K562 (cell line): ENCODE measurements around the gene PLCB1. TPM values are rescaled to one million over a fixed set of nuclear protein-coding genes. Genes with fewer than 3 reads are reported as not detected.

Source experiments
- ATAC-seq: fragments of 200-7000 bp; cut with Tn5 transposase; 3 replicates; pipeline ENCODE4 v1.9.1; 2020; ENCODE audit warnings: moderate library complexity
- BruUV-seq: library from RNA; stranded (reverse); fragments of 400-500 nt; replicated peaks from 2 replicates; lab custom pipeline; 2021; lab: Mats Ljungman, UMichigan
- CTCF ChIA-PET: fragments of 300-600 bp; formaldehyde crosslinking; extraction: SDS; loops from one replicate; lab custom pipeline; 2021; ENCODE audit warnings: low intra/inter-chr PET ratio; lab: Yijun Ruan, JAX
- POLR2A ChIA-PET: fragments of 300-600, 350-650 bp; sonication (Branson Sonifier 250); formaldehyde crosslinking; extraction: SDS; loops from one replicate; lab custom pipeline; 2021; ENCODE audit warnings: antibody characterized with exemption, inconsistent platforms; lab: Yijun Ruan, JAX
- DNase-seq, 4 experiments: peaks; one replicate each; pipeline versions ENCODE4 v3.0.0 to v3.0.0-alpha.2; 2011 to 2018; ENCODE audit warnings: low spot score in 3 of 4, mixed read lengths in 3 of 4; ENCODE audit errors: extremely low read depth in 1 of 4
- FAIRE-seq: peaks from 2 replicates; lab custom pipeline; 2011; peaks lifted over from hg19 to GRCh38; lab: Jason Lieb, UNC
- H2AFZ ChIP-seq: 2 replicates; pipeline ENCODE4 v1.6.0; 2011; ENCODE audit warnings: low read depth, low read length, control low read depth, inconsistent platforms
- H3K27ac ChIP-seq: fragments of 200-600 bp; 3 replicates; pipeline ENCODE4 v1.8.0; 2011; ENCODE audit warnings: low read depth, mild to moderate bottlenecking, control low read depth, inconsistent platforms, low read length, moderate library complexity, mixed read lengths; ENCODE audit errors: extremely low read depth
- H3K27me3 ChIP-seq, 2 experiments: fragments of 300-600 bp in 1 of 2; 2 replicates in 1 of 2; 3 replicates in 1 of 2; pipeline versions ENCODE4 v1.6.0 to v1.8.0; 2011; ENCODE audit warnings: inconsistent platforms in 2 of 2, low read length in 2 of 2, mild to moderate bottlenecking in 1 of 2, mixed read lengths in 1 of 2, moderate library complexity in 1 of 2; ENCODE audit not compliant: control insufficient read depth in 2 of 2, insufficient read depth in 2 of 2
- H3K36me3 ChIP-seq: fragments of 300-600 bp; 3 replicates; pipeline ENCODE4 v1.8.0; 2011; ENCODE audit warnings: mild to moderate bottlenecking, low read length, inconsistent platforms; ENCODE audit not compliant: control insufficient read depth, insufficient read depth
- H3K4me1 ChIP-seq, 2 experiments: fragments of 200-600 bp in 1 of 2; replicated peaks in 1 of 2; 2 replicates in 1 of 2; 3 replicates in 1 of 2; pipeline versions ENCODE4 v1.5.1 to v1.8.0; 2011; ENCODE audit warnings: inconsistent platforms in 2 of 2, low read length in 2 of 2, mild to moderate bottlenecking in 1 of 2, mixed read lengths in 1 of 2, moderate library complexity in 1 of 2; ENCODE audit not compliant: control insufficient read depth in 2 of 2, insufficient read depth in 2 of 2
- H3K4me2 ChIP-seq: 2 replicates; pipeline ENCODE4 v1.6.1; 2011; ENCODE audit warnings: low read length, control low read depth, inconsistent platforms, mixed read lengths; ENCODE audit not compliant: insufficient read depth
- H3K4me3 ChIP-seq: fragments of 200-600 bp; sonication (generic), shearing (Covaris generic); 2 replicates; pipeline ENCODE4 v1.5.1; 2016; ENCODE audit warnings: control low read depth, inconsistent platforms
- H3K79me2 ChIP-seq: fragments of 200-600 bp; 3 replicates; pipeline ENCODE4 v1.8.0; 2011; ENCODE audit warnings: low read length, inconsistent platforms; ENCODE audit not compliant: control insufficient read depth, insufficient read depth
- H3K9ac ChIP-seq, 2 experiments: 2 replicates each; pipeline versions ENCODE4 v1.6.0 to v1.6.1; 2011; ENCODE audit warnings: low read depth in 2 of 2, low read length in 2 of 2, control low read depth in 1 of 2, inconsistent platforms in 1 of 2, mild to moderate bottlenecking in 1 of 2, mixed read lengths in 1 of 2; ENCODE audit not compliant: insufficient read depth in 1 of 2
- H3K9me1 ChIP-seq: one replicate; pipeline ENCODE4 v1.6.0; 2011; ENCODE audit warnings: inconsistent platforms, mild to moderate bottlenecking, low read length, moderate library complexity; ENCODE audit not compliant: control insufficient read depth, insufficient read depth
- H3K9me3 ChIP-seq: replicated peaks from 2 replicates; pipeline ENCODE4 v1.5.1; 2011; ENCODE audit warnings: low read depth, low read length, inconsistent platforms; ENCODE audit not compliant: control insufficient read depth, insufficient read depth
- H4K20me1 ChIP-seq: replicated peaks from 2 replicates; pipeline ENCODE4 v1.6.1; 2011; ENCODE audit warnings: low read length, inconsistent platforms, mixed read lengths; ENCODE audit not compliant: control insufficient read depth, insufficient read depth
- ATF4 ChIP-seq: fragments of 450-650 bp; formaldehyde crosslinking; IDR thresholded peaks from 2 replicates; pipeline ENCODE4 v1.4.0; 2022; ENCODE audit warnings: mild to moderate bottlenecking, moderate library complexity
- CBX8 ChIP-seq: fragments of 200-600 bp; sonication (generic); IDR thresholded peaks from 2 replicates; pipeline ENCODE4 v1.6.1; 2012; ENCODE audit warnings: borderline replicate concordance, mixed run types, low read depth, mild to moderate bottlenecking, moderate library complexity, mixed read lengths, low read length, control low read depth, inconsistent platforms; ENCODE audit not compliant: poor library complexity, severe bottlenecking; ENCODE audit errors: extremely low read depth
- CC2D1A ChIP-seq: fragments of 450-650 bp; IDR thresholded peaks from 2 replicates; pipeline ENCODE4 v1.6.1; 2017; ENCODE audit warnings: mild to moderate bottlenecking
- FIP1L1 ChIP-seq: fragments of 200-400 bp; formaldehyde crosslinking; IDR thresholded peaks from 2 replicates; pipeline ENCODE4 v1.6.1; 2018; ENCODE audit warnings: mild to moderate bottlenecking, low read depth, low read length; ENCODE audit not compliant: poor library complexity, severe bottlenecking
- GABPA ChIP-seq: fragments of 200-800 bp; sonication (Bioruptor generic); conservative IDR thresholded peaks from 2 replicates; pipeline ENCODE4 v1.6.1; 2016; ENCODE audit warnings: low read depth, missing genetic modification characterization, missing compliant biosample characterization
- HES1 ChIP-seq: fragments of 450-650 bp; IDR thresholded peaks from 2 replicates; pipeline ENCODE4 v1.6.1; 2016; ENCODE audit warnings: low read depth, mild to moderate bottlenecking, moderate library complexity
- HNRNPH1 ChIP-seq: fragments of 200-400 bp; formaldehyde crosslinking; optimal IDR thresholded peaks from 2 replicates; pipeline ENCODE3; 2017; ENCODE audit warnings: low read depth, mild to moderate bottlenecking, low read length, moderate library complexity
- LEF1 ChIP-seq: fragments of 450-650 bp; IDR thresholded peaks from 2 replicates; pipeline ENCODE4 v1.6.1; 2016; ENCODE audit warnings: mild to moderate bottlenecking
- MBD2 ChIP-seq: sonication (generic); IDR thresholded peaks from 2 replicates; pipeline ENCODE4 v1.6.1; 2016; ENCODE audit warnings: low read depth, borderline replicate concordance
- MLLT1 ChIP-seq, 2 experiments: fragments of 450-650 bp; IDR thresholded peaks; 2 replicates each; pipeline ENCODE4 v1.6.1; 2016
- NFRKB ChIP-seq: fragments of 450-650 bp; IDR thresholded peaks from 2 replicates; pipeline ENCODE4 v1.6.1; 2016; ENCODE audit warnings: low read depth
- RCOR1 ChIP-seq, 2 experiments: IDR thresholded peaks; 2 replicates each; pipeline ENCODE4 v1.6.1; 2012; ENCODE audit warnings: low read depth in 2 of 2, low read length in 2 of 2, borderline replicate concordance in 1 of 2, improper control_type of control experiment in 1 of 2
- ZNF280A ChIP-seq: fragments of 450-650 bp; IDR thresholded peaks from 2 replicates; pipeline ENCODE4 v1.6.1; 2018; ENCODE audit warnings: mild to moderate bottlenecking, low read depth; ENCODE audit not compliant: partially characterized antibody
- ZNF583 ChIP-seq: fragments of 250-450 bp; sonication (Bioruptor Pico); IDR thresholded peaks from 2 replicates; pipeline ENCODE4 v1.4.0; 2020
- WGBS: fragments of 100-300 bp; shearing (Covaris generic); methylation state at CpG from one replicate; pipeline ENCODE4 v1.1.6; 2016; ENCODE audit warnings: low coverage, mixed read lengths; ENCODE audit not compliant: insufficient coverage; ENCODE audit errors: missing lambda C conversion rate; 5-methylcytosine and 5-hydroxymethylcytosine counted together
- in situ Hi-C: fragments of 300-500 bp; cut with MboI; formaldehyde crosslinking; loops from 4 replicates; pipeline ENCODE4 v1.15.0; 2018; ENCODE audit warnings: inconsistent platforms, mixed read lengths
- intact Hi-C: fragments of 100-400 bp; cut with micrococcal nuclease; formaldehyde crosslinking; loops from 2 replicates; pipeline ENCODE4 v1.14.2; 2022
- polyA plus RNA-seq, 8 experiments: library from polyadenylated mRNA; depleted of rRNA in 4 of 8; stranded (reverse) in 5 of 8; unstranded in 3 of 8; fragments of >200 nt; fragmentation: Nextera tagmentation in 2 of 8; fragmentation: Illumina TruSeq in 1 of 8; extraction: Ambion mirVana in 2 of 8; extraction: Trizol in 1 of 8; gene quantifications; 2 replicates each; pipeline versions ENCODE4 v1.2.1 to v1.2.3, GENCODE V29; 2011 to 2014; ENCODE audit warnings: inconsistent platforms in 1 of 8, missing spikeins in 1 of 8
- total RNA-seq, 7 experiments: library from RNA; depleted of rRNA in 6 of 7; stranded (reverse); fragments of >200 nt in 6 of 7; fragmentation: Illumina TruSeq in 2 of 7; extraction: Trizol in 2 of 7; gene quantifications; 2 replicates each; pipeline versions ENCODE4 v1.2.1 to v1.2.3, GENCODE V29; 2011 to 2021; ENCODE audit warnings: low replicate concordance in 1 of 7

PLCB1 gene
- total and polyA plus RNA-seq, 9 of the 15 experiments (the other 6 are each of a cell fraction or from before 2014, with no cell fraction given), result 0.34 to 3.1 (median 1.3) TPM

GRCh38 chr20:8755340-8756118 lies 623.5 kb downstream of the PLCB1 start:
- Histone ChIP-seq H3K4me1 (no peaks in the 10 kb centered on the region), H2AFZ (no peak overlapping the region), H3K27ac (no peak overlapping the region), H3K9me3 (no peaks in the 10 kb centered on the region), H3K9me1 (no peaks in the 10 kb centered on the region), H3K4me3 (no peak overlapping the region), H3K27me3 (no peaks in the 10 kb centered on the region), H3K79me2 (no peaks in the 10 kb centered on the region), H3K4me2 (no peak overlapping the region), H3K9ac (no peak overlapping the region), H4K20me1 (no peaks in the 10 kb centered on the region), H3K36me3 (no peaks in the 10 kb centered on the region)
- FAIRE-seq (no peak), ATAC-seq (no peak), DNase-seq (no peak)
- ChIA-PET CTCF (no interaction called here), POLR2A (no interaction called here)
- in situ Hi-C loops (no loop called here), intact Hi-C loops (loop anchor here (10.0 kb wide), 1 partner anchor 599 kb away; no protein-coding TSS in a partner anchor)
- no TSS peak for BruUV-seq
- WGBS, result 0% methylated on average over 3 of the region's 3 CpGs
- no peak for TF ChIP-seq HES1
- no peak for TF ChIP-seq GABPA (tag)
- TF ChIP-seq HNRNPH1, result no peak
- no peak for TF ChIP-seq FIP1L1
- TF ChIP-seq CC2D1A, result no peak
- TF ChIP-seq LEF1, result no peak
- TF ChIP-seq ZNF280A, result no peak
- no peak for TF ChIP-seq ATF4 (CRISPR knock-in tag)
- no peak for TF ChIP-seq CBX8
- no peak for TF ChIP-seq RCOR1 (IDR thresholded peaks at IDR 0.05; ENCODE audit: borderline replicate concordance in 1 of 2, low read depth in 2 of 2, low read length in 2 of 2)
- TF ChIP-seq MLLT1 (IDR thresholded peaks at IDR 0.05), result no peak
- TF ChIP-seq ZNF583, result no peak
- no peak for TF ChIP-seq MBD2
- no peak for TF ChIP-seq NFRKB
